Vagina (tissue), 2 donors: ENCODE data around the gene ADGRB2. TPM values are rescaled to one million over a fixed set of nuclear protein-coding genes. Genes with fewer than 3 reads are reported as not detected.

Source experiments
- DNase-seq, 2 donors: peaks; one replicate each; pipeline ENCODE4 v3.0.0-alpha.2; 2017; ENCODE audit errors: extremely low spot score in 2 of 2
- H3K27ac ChIP-seq: fragments of 200-600 bp; sonication (generic); one replicate; pipeline ENCODE4 v1.5.1; 2019
- H3K27me3 ChIP-seq: fragments of 200-600 bp; sonication (generic); one replicate; pipeline ENCODE4 v1.5.1; 2019
- H3K36me3 ChIP-seq, 2 donors: fragments of 200-600 bp; sonication (generic); one replicate each; pipeline ENCODE4 v1.5.1; 2017 to 2019
- H3K4me1 ChIP-seq: fragments of 200-600 bp; sonication (generic); one replicate; pipeline ENCODE4 v1.5.1; 2019
- H3K4me3 ChIP-seq, 2 donors: fragments of 200-600 bp; sonication (generic); 1 replicate in 1 of 2; 2 replicates in 1 of 2; pipeline ENCODE4 v1.5.1; 2016 to 2019
- H3K9me3 ChIP-seq: fragments of 200-600 bp; sonication (generic); one replicate; pipeline ENCODE4 v1.5.1; 2019
- CTCF ChIP-seq, 3 experiments: fragments of 450-650 bp in 2 of 3; fragments of 200-600 bp in 1 of 3; sonication (generic) in 1 of 3; IDR thresholded peaks; one replicate each; pipeline ENCODE4 v1.5.1; 2017 to 2019; ENCODE audit warnings: antibody characterized with exemption in 3 of 3, mild to moderate bottlenecking in 2 of 3, moderate library complexity in 2 of 3
- POLR2A ChIP-seq, 2 donors: fragments of 450-650 bp; IDR thresholded peaks; one replicate each; pipeline ENCODE4 v1.6.1; 2017; ENCODE audit warnings: antibody characterized with exemption in 2 of 2, mild to moderate bottlenecking in 2 of 2, moderate library complexity in 2 of 2
- POLR2AphosphoS5 ChIP-seq, 2 donors: sonication (generic); formaldehyde crosslinking; IDR thresholded peaks; one replicate each; pipeline ENCODE4 v1.9.0; 2017; ENCODE audit warnings: antibody characterized with exemption in 2 of 2, mild to moderate bottlenecking in 2 of 2, low read depth in 1 of 2; ENCODE audit not compliant: insufficient read depth in 1 of 2
- intact Hi-C: fragments of 100-400 bp; cut with DNase I; formaldehyde crosslinking; loops from one replicate; pipeline ENCODE4 v1.15.1; 2023
- total RNA-seq: library from RNA; depleted of rRNA; stranded (reverse); fragments of >200 nt; gene quantifications from one replicate; pipeline ENCODE4 v1.2.3, GENCODE V29; 2016

ADGRB2 gene
- total RNA-seq, 1 donor from 2014 or later, result 3.9 TPM

- H3K27ac ChIP-seq, result no peak overlapping the region
- intact Hi-C loops, result loop anchor here (10.0 kb wide), 1 partner anchor 284 kb away; no protein-coding TSS in a partner anchor
- no peaks in the 10 kb centered on the region for H3K27me3 ChIP-seq
- no peak for TF ChIP-seq POLR2A (IDR thresholded peaks at IDR 0.05)
- TF ChIP-seq POLR2AphosphoS5 (IDR thresholded peaks at IDR 0.05; ENCODE audit: insufficient read depth in 1 of 2, low read depth in 1 of 2), result no peak
- no peak for TF ChIP-seq CTCF (IDR thresholded peaks at IDR 0.05)
- H3K9me3 ChIP-seq, result no peaks in the 10 kb centered on the region
- H3K4me3 ChIP-seq, result no peak overlapping the region
- no peaks in the 10 kb centered on the region for H3K4me1 ChIP-seq
- no peaks in the 10 kb centered on the region for H3K36me3 ChIP-seq
- DNase-seq, result no peak
Measured at GRCh38 chr1:31781138-31781755, 17.1 kb upstream of the ADGRB2 start.

DNA sequence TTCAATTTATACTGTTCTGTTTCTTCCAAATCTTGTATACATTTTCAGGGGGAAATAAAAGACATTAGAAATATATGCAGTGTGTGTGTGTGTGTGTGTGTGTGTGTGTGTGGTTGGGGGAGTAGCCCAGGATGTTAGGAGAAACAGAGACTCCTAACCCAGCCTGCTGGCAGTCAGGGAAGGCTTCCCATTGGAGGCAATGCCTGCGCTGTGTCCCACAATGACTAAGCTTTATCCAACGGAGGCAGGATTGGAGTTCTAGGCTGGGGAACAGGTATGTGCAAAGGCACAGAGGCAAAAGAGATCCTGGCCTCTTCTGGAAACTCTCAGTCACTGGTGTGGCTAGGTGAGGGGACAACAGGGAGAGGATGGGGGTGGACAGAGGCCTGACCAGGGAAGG lies 16.5 kb upstream of the ADGRB2 start:
- DNase-seq, result no peak
- H3K27me3 ChIP-seq, result no peaks in the 10 kb centered on the region
- H3K4me3 ChIP-seq, result no peak overlapping the region
- H3K4me1 ChIP-seq, result no peaks in the 10 kb centered on the region
- intact Hi-C loops, result loop anchor here (10.0 kb wide), 1 partner anchor 284 kb away; no protein-coding TSS in a partner anchor
- no peaks in the 10 kb centered on the region for H3K36me3 ChIP-seq
- H3K27ac ChIP-seq, result no peak overlapping the region
- H3K9me3 ChIP-seq, result no peaks in the 10 kb centered on the region
- TF ChIP-seq CTCF (IDR thresholded peaks at IDR 0.05) (no peak), POLR2A (IDR thresholded peaks at IDR 0.05) (no peak), POLR2AphosphoS5 (IDR thresholded peaks at IDR 0.05; ENCODE audit: insufficient read depth in 1 of 2, low read depth in 1 of 2) (no peak)

- Histone ChIP-seq H3K27ac (no peak overlapping the region), H3K27me3 (no peaks in the 10 kb centered on the region), H3K36me3 (no peaks in the 10 kb centered on the region), H3K4me1 (no peaks in the 10 kb centered on the region), H3K4me3 (no peak overlapping the region), H3K9me3 (no peaks in the 10 kb centered on the region)
- no peak for TF ChIP-seq POLR2AphosphoS5 (IDR thresholded peaks at IDR 0.05; ENCODE audit: insufficient read depth in 1 of 2, low read depth in 1 of 2)
- no peak for TF ChIP-seq CTCF (IDR thresholded peaks at IDR 0.05)
- no peak for TF ChIP-seq POLR2A (IDR thresholded peaks at IDR 0.05)
- no peak for DNase-seq
- intact Hi-C loops, result loop anchor here (10.0 kb wide), 1 partner anchor 285 kb away; no protein-coding TSS in a partner anchor
Measured at GRCh38 chr1:31779687-31780086, 15.5 kb upstream of the ADGRB2 start.

GRCh38 chr1:31778763-31779488 lies 14.8 kb upstream of the ADGRB2 start:
- intact Hi-C loops, result no loop called here

More at GRCh38 chr1:31778763-31779488, 14.8 kb upstream of the ADGRB2 start:
- Histone ChIP-seq H3K36me3 (no peaks in the 10 kb centered on the region), H3K27me3 (no peaks in the 10 kb centered on the region), H3K4me3 (no peak overlapping the region), H3K9me3 (no peaks in the 10 kb centered on the region), H3K4me1 (no peaks in the 10 kb centered on the region), H3K27ac (no peak overlapping the region)
- DNase-seq, result no peak
- TF ChIP-seq CTCF (IDR thresholded peaks at IDR 0.05) (no peak), POLR2AphosphoS5 (IDR thresholded peaks at IDR 0.05; ENCODE audit: insufficient read depth in 1 of 2, low read depth in 1 of 2) (no peak), POLR2A (IDR thresholded peaks at IDR 0.05) (no peak)
